Esophagus squamous epithelium (tissue), 4 donors: Measurements from ENCODE around the gene CA10.

Experiments
- CTCF ChIP-seq, 6 experiments: fragments of 450-650 bp in 4 of 6; fragments of 200-600 bp in 2 of 6; sonication (generic) in 2 of 6; IDR thresholded peaks; one replicate each; pipeline ENCODE4 v1.5.1; 2016 to 2019; ENCODE audit warnings: antibody characterized with exemption in 6 of 6, mild to moderate bottlenecking in 4 of 6, moderate library complexity in 4 of 6
- POLR2A ChIP-seq, 4 donors: fragments of 450-650 bp; IDR thresholded peaks; one replicate each; pipeline ENCODE4 v1.6.1; 2017; ENCODE audit warnings: antibody characterized with exemption in 4 of 4, mild to moderate bottlenecking in 4 of 4, moderate library complexity in 3 of 4

DNA sequence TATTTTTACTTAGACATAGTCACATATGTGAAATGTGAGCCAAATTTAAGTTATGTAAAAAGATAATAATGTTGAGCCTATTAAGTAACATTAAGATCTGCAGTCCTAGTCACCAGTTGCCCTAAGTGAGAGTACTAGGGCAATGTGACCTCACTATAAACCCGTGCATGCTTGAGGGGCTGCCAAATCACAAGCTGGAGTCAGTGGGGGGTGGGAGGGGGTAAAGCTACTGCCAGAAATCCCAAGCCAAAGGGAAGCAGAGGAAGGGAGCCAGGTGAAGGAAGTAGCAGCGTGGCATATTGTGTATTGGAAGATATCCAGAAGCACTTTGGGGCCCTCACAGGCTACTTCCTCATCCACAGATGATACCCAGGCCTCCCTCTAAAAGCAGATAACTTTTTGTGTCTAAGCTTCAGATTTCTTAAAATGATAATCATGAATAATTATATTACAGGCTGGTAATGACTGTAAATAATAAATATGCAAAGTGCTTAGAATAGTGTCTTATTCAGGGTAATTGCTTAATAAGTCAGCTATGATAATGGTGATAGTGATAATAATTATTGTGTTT is 134.1 kb downstream of the CA10 start:
- no peak for TF ChIP-seq CTCF (IDR thresholded peaks at IDR 0.05)
- TF ChIP-seq POLR2A (IDR thresholded peaks at IDR 0.05), result no peak
